GM04504 (cell line): ENCODE data around the gene PCDHGA6.
"Not testable (repeated sequence)": the region's sequence is repeated elsewhere in the genome, so short reads cannot be mapped to it uniquely, and the experiment has no call there.

Source experiments
- DNase-seq: peaks from one replicate; pipeline ENCODE4 v3.0.0-alpha.2; 2012; ENCODE audit warnings: low read depth

PCDHGA6 gene

GRCh38 chr5:141393267-141393666, 19.6 kb downstream of the PCDHGA6 start:
- no peak for DNase-seq

GRCh38 chr5:141394401-141395187, 20.9 kb downstream of the PCDHGA6 start:
- not testable (repeated sequence) for DNase-seq

GRCh38 chr5:141397756-141398551, 24.3 kb downstream of the PCDHGA6 start, which contains the start of gene PCDHGB5:
TSS of gene PCDHGB5 (plus strand) at chr5:141397947. CDS start at chr5:141398128, 181 bp downstream.
- DNase-seq: not testable (repeated sequence)

GRCh38 chr5:141398608-141399007, 24.9 kb downstream of the PCDHGA6 start:
- no peak for DNase-seq

GRCh38 chr5:141399555-141400258, 26.0 kb downstream of the PCDHGA6 start:
- no peak for DNase-seq

GRCh38 chr5:141402553-141403243, 29.0 kb downstream of the PCDHGA6 start, which contains the start of gene PCDHGA9:
TSS of gene PCDHGA9 (plus strand) at chr5:141402778. CDS start at chr5:141402953, 175 bp downstream.
- no peak for DNase-seq

- no peak for DNase-seq
Measured at GRCh38 chr5:141403387-141403786, 29.7 kb downstream of the PCDHGA6 start.

- not testable (repeated sequence) for DNase-seq
Measured at GRCh38 chr5:141407790-141408505, 34.3 kb downstream of the PCDHGA6 start, which contains the start of gene PCDHGB6. TSS of gene PCDHGB6 (plus strand) at chr5:141408021. CDS start at chr5:141408203, 182 bp downstream.

GRCh38 chr5:141409598-141410306, 36.1 kb downstream of the PCDHGA6 start:
- no peak for DNase-seq

GRCh38 chr5:141411575-141411974, 37.9 kb downstream of the PCDHGA6 start:
- DNase-seq: no peak

GRCh38 chr5:141412854-141413539, 39.3 kb downstream of the PCDHGA6 start, which contains the start of gene PCDHGA10:
TSS of gene PCDHGA10 (plus strand) at chr5:141412987. CDS start at chr5:141413176, 189 bp downstream.
- DNase-seq: no peak

- DNase-seq: no peak
Measured at GRCh38 chr5:141413540-141414069, 39.9 kb downstream of the PCDHGA6 start.

GRCh38 chr5:141414548-141415274, 41.0 kb downstream of the PCDHGA6 start:
- DNase-seq: not testable (repeated sequence)

GRCh38 chr5:141415275-141415618, 41.6 kb downstream of the PCDHGA6 start:
- not testable (repeated sequence) for DNase-seq

- peak; percentile 57 for DNase-seq
Measured at GRCh38 chr5:141417494-141418172, 43.9 kb downstream of the PCDHGA6 start, which contains the start of gene PCDHGB7. TSS of gene PCDHGB7 (plus strand) at chr5:141417677. CDS start at chr5:141417860, 183 bp downstream.

GRCh38 chr5:141419074-141419880, 45.6 kb downstream of the PCDHGA6 start:
- no peak for DNase-seq
